Cerebellar nuclear complex (tissue), 1 donor: ENCODE results near the gene SLC19A1.
"Not testable (repeated sequence)": the region's sequence is repeated elsewhere in the genome, so short reads cannot be mapped to it uniquely, and the experiment has no call there.

Experiments
- DNase-seq, 2 experiments: peaks; one replicate each; lab custom pipeline; 2025; lab: John Stamatoyannopoulos, UW

Gene SLC19A1

GRCh38 chr21:45505416-45506021, 36.7 kb downstream of the SLC19A1 start:
- DNase-seq = no peak

- no peak for DNase-seq
These were observed 37.5 kb downstream of the SLC19A1 start for GRCh38 chr21:45504516-45505415.

- no peak for DNase-seq
These were observed 38.2 kb downstream of the SLC19A1 start for GRCh38 chr21:45504021-45504515.

DNA sequence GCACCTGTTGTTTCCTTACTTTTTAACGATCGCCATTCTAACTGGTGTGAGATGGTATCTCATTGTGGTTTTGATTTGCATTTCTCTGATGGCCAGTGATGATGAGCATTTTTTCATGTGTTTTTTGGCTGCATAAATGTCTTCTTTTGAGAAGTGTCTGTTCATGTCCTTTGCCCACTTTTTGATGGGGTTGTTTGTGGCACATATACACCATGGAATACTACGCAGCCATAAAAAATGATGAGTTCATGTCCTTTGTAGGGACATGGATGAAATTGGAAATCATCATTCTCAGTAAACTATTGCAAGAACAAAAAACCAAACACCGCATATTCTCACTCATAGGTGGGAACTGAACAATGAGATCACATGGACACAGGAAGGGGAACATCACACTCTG, 39.0 kb downstream of the SLC19A1 start:
- not testable (repeated sequence) for DNase-seq

DNA sequence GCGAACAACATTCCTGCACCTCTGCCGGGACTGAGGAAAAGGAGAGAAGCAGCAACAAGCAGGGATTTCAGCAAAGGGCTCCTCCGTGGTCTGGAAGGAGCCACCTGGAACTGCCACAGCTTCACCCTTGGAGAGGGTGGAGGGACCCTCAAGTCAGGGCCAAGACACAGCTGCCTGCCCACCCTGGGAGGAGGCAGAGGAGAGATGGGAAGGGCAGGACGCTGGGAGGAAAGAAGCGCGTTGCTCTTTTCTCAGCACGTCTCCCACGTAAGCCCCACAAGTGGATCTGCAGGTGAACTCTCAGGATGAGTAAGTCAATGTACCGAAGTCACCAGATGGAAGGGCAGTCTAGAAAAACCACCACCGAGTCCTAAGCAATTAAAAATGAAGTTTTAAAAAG, 39.6 kb downstream of the SLC19A1 start:
- DNase-seq = no peak

- DNase-seq = no peak
These were observed 40.3 kb downstream of the SLC19A1 start for GRCh38 chr21:45502006-45502345.

DNA sequence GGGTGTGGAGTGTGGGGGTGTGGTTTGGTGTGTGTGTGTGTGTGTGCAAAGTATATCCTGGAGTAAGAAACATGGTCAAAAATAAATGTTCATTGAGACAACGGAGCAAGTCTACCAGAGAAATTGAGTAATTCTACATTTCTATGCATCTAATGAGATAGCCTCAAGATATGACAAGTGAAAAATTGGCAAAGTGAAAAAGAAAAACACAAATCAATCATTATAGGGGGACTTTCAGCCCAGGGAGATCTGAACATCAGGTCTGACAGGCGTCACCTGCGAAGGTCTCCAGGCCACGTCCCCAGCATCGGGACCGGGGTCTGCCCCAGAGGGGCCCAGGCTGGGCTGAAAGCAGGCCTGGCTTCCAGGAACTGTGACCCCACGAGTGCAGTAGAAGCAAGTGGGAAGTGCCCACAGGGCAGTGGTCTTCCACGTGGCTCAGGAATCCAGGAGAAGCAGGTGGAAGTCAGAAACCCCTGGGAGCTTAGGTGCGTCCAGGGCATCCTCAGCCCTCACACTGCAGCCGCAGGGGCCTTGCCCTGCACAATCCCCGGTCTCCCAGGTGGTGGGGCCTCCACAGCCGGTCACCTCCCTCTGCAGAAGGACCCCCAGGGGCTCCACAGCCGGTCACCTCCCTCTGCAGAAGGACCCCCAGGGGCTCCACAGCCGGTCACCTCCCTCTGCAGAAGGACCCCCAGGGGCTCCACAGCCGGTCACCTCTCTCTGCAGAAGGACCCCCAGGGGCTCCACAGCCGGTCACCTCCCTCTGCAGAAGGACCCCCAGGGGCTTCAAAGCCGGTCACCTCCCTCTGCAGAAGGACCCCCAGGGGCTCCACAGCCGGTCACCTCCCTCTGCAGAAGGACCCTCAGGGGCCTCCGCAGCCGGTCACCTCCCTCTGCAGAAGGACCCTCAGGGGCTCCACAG, 40.9 kb downstream of the SLC19A1 start:
- DNase-seq = not testable (repeated sequence)

DNA sequence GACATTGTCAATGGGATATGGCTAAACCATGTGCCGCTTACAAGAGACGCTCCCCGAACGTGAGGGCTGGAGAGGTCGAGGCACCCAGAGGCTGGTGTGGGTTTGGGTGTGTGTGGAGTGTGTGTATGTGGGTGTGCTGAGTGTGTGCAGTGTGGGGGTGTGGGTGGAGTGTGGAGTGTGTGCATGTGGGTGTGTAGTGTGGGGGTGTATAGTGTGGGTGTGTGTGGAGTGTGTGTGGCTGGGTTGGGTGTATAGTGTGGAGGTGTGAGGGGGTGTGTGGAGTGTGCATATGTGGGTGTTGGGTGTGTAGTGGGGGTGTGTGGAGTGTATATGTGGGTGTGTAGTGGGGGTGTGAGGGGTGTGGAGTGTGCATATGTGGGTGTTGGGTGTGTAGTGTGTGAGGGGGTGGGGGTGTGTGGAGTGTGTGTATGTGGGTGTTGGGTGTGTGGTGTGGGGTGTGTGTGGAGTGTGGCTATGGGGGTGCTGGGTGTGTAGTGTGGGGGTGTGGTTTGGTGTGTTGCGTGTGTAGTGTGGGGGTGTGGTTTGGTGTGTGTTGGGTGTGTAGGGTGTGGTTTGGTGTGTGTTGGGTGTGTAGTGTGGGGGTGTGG, 42.2 kb downstream of the SLC19A1 start:
- no peak for DNase-seq

DNA sequence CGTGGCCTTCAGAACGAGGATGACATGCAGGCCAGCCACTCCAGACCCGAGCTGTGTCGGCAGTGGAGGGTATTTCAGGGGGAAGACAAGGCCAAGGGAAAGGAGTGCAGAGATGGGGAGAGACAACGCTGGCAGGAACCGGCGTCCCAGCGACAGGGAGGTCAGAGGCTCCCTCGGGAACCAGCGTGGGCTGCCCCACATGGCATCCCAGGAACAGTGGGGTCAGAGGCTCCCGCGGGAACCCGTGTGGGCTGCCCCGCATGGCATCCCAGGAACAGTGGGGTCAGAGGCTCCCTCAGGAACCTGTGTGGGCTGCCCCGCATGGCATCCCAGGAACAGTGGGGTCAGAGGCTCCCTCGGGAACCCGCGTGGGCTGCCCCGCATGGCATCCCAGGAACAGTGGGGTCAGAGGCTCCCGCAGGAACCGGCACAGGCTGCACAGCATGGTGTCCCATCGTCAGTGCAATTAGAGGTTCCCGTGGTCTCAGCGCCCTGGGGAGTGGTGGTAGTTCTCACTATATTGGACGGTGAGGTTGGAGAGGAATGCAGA, 43.0 kb downstream of the SLC19A1 start:
- DNase-seq = no peak

- no peak for DNase-seq
These were observed 43.6 kb downstream of the SLC19A1 start for GRCh38 chr21:45498646-45499000.

GRCh38 chr21:45497846-45498645, 44.2 kb downstream of the SLC19A1 start:
- DNase-seq = no peak

DNA sequence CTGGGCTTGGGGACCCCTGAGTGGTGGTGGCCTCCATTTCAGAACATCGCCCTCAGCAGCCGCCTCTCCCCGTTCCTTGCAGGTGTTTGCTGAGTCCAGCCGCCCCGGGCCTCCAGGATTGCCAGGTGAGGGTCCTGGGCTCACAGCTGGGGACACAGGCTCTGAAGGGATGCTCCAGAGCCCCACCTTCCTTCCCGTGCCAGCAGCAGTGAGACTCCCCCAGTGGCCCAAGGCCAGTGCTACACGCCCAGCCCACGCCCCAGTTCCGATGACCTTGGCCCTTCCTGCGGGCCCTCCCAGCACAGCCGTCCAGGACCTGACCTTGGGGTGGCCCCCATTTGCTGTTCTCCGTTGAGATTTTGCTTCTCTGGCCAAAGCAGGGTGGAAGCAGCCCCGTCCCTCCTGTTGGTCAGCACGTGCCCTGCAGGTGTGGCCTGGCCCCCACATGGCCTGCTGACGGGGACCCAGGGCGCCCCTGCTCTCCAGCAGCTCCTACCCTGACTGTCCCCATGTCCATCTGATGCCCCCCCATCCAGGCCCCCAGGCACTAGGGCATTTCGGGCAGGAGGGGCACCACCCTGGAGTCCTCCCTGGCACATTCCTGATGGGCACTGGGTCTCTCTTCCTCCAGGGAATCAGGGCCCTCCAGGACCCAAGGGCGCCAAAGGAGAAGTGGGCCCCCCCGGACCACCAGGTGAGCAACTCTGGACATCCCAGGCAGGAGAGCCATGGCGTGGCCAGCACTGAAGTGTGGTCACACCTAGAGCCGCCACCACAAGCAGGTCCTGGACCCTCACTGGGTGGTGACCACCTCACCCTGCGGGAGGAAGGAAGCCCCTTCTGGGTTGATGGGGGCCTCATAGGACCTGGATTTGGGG, 45.0 kb downstream of the SLC19A1 start:
- DNase-seq = no peak

DNA sequence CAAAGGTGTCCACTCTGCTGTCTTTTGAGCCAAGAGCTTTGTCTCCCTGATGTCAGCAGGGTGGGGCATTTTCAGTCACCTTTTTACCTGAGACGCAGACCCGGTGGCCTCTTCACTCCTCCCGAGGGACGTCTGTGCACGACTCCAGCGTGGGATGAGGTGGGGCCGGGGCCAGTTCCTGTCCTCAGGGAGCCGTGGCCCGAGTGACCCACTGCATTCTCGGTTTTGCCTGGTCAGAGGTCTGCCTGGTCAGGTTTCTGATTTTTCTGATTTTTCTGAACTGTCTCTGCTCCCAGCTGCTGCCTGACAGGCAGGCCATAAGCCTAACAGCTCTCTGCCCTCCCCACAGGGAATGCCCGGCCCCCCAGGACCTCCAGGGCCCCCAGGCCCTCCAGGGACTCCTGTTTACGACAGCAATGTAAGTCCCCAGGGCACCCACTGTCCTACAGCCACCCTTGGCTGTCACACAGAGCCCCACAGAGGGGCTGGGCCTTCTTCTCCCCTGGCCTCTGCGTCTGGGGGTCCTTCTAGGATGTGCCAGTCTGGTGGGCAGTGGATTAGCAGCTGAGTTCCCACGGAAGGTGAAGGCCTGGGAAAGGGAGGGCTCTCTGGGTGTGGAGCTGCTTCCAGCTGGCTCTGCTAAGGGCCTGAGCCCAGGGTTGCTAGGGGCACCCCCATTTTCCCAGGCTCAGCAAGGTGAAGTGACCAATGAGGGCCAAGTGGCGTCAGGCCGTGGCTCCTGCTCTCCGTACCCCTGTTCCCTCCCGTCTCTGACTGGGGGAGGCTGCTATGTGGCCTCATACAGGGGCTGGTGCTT, 45.9 kb downstream of the SLC19A1 start:
- no peak for DNase-seq

DNA sequence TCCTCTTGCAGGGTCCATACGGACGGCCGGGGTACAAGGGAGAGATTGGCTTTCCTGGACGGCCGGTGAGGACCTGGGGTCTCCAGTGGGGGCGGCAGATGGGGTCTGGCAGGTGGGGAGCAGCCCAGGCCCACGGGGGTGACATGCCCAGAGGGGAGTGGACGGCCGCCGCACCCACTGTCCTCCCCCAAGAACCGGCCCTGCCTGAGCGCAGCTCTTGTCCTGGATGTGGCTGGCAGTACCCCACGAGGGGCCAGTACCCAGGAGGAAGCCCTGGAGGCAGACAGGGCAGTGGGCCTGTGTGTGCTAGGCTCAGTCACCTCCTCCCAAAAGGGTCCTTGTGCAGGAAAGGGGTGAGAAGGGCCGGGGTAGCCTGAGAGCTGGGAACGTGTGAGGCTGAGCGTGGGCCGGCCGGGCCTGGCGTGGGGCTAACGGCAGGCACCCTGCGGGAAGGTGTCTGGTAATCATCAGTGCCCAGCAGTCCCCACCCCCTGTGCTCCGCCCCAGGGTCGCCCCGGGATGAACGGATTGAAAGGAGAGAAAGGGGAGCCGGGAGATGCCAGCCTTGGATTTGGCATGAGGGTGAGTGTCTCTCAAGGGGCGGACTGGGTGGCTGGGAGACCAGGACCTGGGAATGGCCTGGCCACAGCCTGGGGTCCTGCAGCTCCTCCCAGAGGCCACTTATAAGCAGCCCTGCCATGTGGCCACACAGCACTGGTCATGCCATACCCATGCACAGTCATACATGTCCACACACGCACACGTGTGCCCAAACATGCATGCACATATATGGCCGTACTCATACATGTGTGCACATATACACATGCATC, 47.2 kb downstream of the SLC19A1 start:
- DNase-seq = no peak

DNA sequence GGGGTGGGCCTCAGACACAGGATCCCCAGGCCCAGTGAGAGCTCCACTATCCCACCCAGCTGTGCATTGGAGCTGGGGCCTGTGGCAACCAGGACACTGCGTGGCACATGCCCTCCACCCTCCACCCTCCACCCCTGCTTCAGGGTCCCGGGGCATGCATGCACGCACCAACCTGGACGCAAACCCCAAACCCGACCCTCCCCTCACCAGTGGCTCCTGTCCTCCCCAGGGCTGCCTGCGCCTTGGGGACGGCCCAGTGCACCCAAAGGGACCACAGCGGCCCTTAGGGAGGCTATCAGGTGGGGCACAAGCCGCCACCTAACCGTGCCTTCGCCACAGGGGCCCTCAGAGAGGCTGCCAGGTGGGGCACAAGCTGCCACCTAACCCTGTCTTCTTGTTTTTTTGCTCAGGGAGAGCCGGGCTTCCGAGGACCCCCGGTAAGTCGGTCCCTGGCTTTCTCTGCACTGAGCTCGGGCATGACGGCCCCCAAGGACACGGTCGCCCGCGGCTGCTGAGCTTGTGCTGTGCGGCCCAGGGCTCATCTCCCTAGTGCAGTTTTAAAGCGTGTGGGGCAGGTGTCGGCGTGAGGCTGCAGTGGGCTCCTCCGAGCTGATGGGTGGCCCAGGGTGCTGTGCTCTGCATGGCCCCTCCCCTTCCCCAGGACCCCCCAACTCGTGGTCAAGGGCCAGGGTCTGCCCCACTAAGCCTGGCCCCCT, 47.9 kb downstream of the SLC19A1 start:
- DNase-seq = no peak

DNA sequence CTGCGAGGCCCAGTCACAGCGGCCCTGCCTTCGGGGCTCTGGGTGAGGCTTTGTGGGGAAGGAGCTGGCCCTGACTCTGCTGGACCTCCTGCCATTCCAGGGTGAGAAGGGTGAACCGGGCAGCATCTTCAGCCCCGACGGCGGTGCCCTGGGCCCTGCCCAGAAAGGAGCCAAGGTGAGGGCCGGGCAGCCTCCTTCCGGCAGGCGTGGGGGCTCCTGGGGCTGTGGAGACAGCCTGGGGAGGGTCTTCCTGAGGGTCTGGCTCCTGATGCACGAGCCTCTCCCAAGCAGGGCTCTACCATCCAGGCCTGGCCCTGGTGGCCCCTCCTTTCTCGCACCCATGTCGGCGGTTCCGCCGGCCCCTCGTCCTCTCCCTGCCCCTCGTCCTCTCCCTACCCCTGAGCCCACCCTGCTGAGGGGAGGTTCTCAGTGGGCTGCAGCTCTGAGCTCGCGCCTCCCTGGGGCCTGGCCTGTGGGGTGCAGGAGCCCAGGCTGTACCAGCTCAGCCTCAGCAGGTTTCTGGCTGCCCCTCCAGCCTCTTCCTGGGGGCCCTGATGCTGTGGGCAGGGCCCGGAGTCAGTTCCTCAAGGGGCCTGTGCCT, 48.7 kb downstream of the SLC19A1 start:
- no peak for DNase-seq

- no peak for DNase-seq
These were observed 49.5 kb downstream of the SLC19A1 start for GRCh38 chr21:45492765-45493164.
